Lower leg skin (tissue), 3 donors: ENCODE results near the gene GPR25.

Experiments
- CTCF ChIP-seq, 3 donors: fragments of 450-650 bp; IDR thresholded peaks; one replicate each; pipeline ENCODE4 v1.5.1; 2016; ENCODE audit warnings: antibody characterized with exemption in 3 of 3, mild to moderate bottlenecking in 3 of 3, moderate library complexity in 2 of 3
- POLR2A ChIP-seq, 2 donors: fragments of 450-650 bp; IDR thresholded peaks; one replicate each; pipeline ENCODE4 v1.6.1; 2016 to 2017; ENCODE audit warnings: antibody characterized with exemption in 2 of 2, mild to moderate bottlenecking in 1 of 2, moderate library complexity in 1 of 2

- TF ChIP-seq POLR2A (IDR thresholded peaks at IDR 0.05) (no peak), CTCF (IDR thresholded peaks at IDR 0.05) (no peak)
These were observed 1.1 kb downstream of the GPR25 start for GRCh38 chr1:200873671-200874397.
